A549 (cell line): ENCODE measurements around the gene CAMTA1.

ENCODE experiments used
- CTCF ChIP-seq: fragments of >200 bp; sonication (Bioruptor Twin); formaldehyde crosslinking; IDR thresholded peaks from 3 replicates; pipeline ENCODE4 v1.5.1; 2016
- NR3C1 ChIP-seq: fragments of >200 bp; sonication (Bioruptor Twin); formaldehyde crosslinking; IDR thresholded peaks from 3 replicates; pipeline ENCODE4 v1.6.1; 2017
- POLR2A ChIP-seq: IDR thresholded peaks from 2 replicates; pipeline ENCODE4 v1.6.1; 2012; ENCODE audit warnings: mild to moderate bottlenecking, low read length
- RNF2 ChIP-seq: fragments of 200-600 bp; sonication (generic); IDR thresholded peaks from 2 replicates; pipeline ENCODE4 v1.6.1; 2016; ENCODE audit warnings: low read depth, mild to moderate bottlenecking, antibody characterized with exemption, moderate library complexity, borderline replicate concordance

- no peak for TF ChIP-seq POLR2A
- TF ChIP-seq RNF2 = no peak
- no peak for TF ChIP-seq CTCF
- TF ChIP-seq NR3C1 = no peak
Measured at GRCh38 chr1:6941786-6942185, 156.5 kb downstream of the CAMTA1 start.
